ENCODE measurements around the gene AOX1. TPM values are rescaled to one million over a fixed set of nuclear protein-coding genes. Genes with fewer than 3 reads are reported as not detected.

The AOX1 gene
- total RNA-seq, 1 experiment from 2014 or later = 3.0 TPM

DNA sequence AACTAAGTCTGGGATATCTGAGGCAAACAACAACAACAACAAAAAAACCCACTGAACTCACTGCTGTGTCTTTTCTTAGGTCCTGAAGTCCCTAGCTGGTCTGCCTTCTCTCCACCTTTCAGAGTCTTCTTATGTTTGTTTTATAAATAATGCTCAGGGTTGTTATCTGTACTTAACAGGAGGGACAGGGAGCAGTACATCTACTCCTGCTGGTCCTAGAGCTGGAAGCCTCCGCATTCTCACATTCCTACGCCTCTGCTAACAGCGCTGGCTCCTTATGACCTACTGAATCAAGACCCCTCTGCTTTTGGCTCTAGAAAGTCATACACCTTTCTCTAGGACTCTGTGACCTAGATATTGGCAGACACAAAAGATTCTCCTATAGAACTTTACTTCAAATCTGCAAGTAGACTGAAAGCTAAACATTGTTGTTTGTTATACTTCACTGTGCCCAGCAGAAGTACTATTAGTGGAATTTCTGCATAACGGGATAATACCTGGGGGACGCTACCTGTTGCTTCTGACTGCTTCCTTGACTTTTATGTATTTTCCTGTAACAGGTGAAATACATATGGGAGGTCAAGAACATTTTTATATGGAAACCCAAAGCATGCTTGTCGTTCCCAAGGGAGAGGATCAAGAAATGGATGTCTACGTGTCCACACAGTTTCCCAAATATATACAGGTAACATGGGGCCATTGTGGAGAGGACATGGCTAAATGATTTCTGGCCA lies 48.6 kb downstream of the AOX1 start:
- Histone ChIP-seq H3K4me1 (ENCODE audit: control insufficient read depth, insufficient read depth, low read length) (no peaks in the 10 kb centered on the region), H3K4me3 (ENCODE audit: low read depth in 2 of 2, low read length in 2 of 2) (no peak overlapping the region), H3K9me3 (ENCODE audit: control insufficient read depth, insufficient read depth, low read depth, low read length) (no peaks in the 10 kb centered on the region), H3K36me3 (ENCODE audit: control insufficient read depth, insufficient read depth, low read length) (no peaks in the 10 kb centered on the region), H3K27me3 (ENCODE audit: control insufficient read depth, insufficient read depth, low read length) (no peaks in the 10 kb centered on the region; the same call in 1 of the 2 replicates), H3K27ac (ENCODE audit: low read length) (no peak overlapping the region)
- DNase-seq (ENCODE audit: low read depth, low spot score) (no peak), ATAC-seq (no peak)
- intact Hi-C loops (cut with micrococcal nuclease; ENCODE audit: unreplicated experiment) (no loop called here), in situ Hi-C loops (cut with HindIII; ENCODE audit: low pct_unique_long_range_greater_than_20kb, low sequenced_read_pairs) (no loop called here)
- no TSS peak for BruUV-seq (replicated peaks)
- POLR2A ChIA-PET = no interaction called here
- TF ChIP-seq SIN3A (IDR thresholded peaks at IDR 0.05; ENCODE audit: borderline replicate concordance, insufficient read depth, low read depth, low read length) = no peak
- CTCF ChIA-PET = no interaction called here

DNA sequence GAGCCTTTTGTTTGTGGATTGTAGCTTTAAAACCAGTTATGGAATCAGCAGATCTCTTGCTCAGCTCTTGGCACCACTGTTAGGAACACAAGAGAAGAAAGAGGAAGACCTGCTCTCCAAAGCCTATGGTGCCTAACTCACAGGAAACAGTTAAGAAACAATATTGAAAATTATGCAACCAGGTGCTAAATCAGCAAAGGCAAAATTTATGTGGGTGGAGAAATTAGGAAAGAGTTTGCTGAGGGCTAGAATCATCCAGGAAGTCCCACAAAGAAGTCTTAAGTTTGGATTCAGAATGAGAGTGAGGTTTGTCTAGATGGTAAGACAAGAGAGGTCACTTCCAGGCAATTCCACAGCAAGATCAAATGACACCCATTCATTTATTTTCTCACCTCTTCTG lies 49.4 kb downstream of the AOX1 start:
- in situ Hi-C loops (cut with HindIII; ENCODE audit: low pct_unique_long_range_greater_than_20kb, low sequenced_read_pairs) = no loop called here
- Histone ChIP-seq H3K4me3 (ENCODE audit: low read depth in 2 of 2, low read length in 2 of 2) (no peak overlapping the region), H3K4me1 (ENCODE audit: control insufficient read depth, insufficient read depth, low read length) (no peaks in the 10 kb centered on the region), H3K9me3 (ENCODE audit: control insufficient read depth, insufficient read depth, low read depth, low read length) (no peaks in the 10 kb centered on the region), H3K36me3 (ENCODE audit: control insufficient read depth, insufficient read depth, low read length) (no peaks in the 10 kb centered on the region), H3K27me3 (ENCODE audit: control insufficient read depth, insufficient read depth, low read length) (no peaks in the 10 kb centered on the region), H3K27ac (ENCODE audit: low read length) (no peak overlapping the region)
- DNase-seq (ENCODE audit: low read depth, low spot score) (no peak), ATAC-seq (no peak)
- TF ChIP-seq TCF7L2 (IDR thresholded peaks at IDR 0.05; ENCODE audit: low read depth, low read length) (no peak), SIN3A (IDR thresholded peaks at IDR 0.05; ENCODE audit: borderline replicate concordance, insufficient read depth, low read depth, low read length) (no peak), POLR2AphosphoS5 (IDR thresholded peaks at IDR 0.05; ENCODE audit: low read depth, low read length) (no peak)
- TF ChIP-seq, protein P1, sequence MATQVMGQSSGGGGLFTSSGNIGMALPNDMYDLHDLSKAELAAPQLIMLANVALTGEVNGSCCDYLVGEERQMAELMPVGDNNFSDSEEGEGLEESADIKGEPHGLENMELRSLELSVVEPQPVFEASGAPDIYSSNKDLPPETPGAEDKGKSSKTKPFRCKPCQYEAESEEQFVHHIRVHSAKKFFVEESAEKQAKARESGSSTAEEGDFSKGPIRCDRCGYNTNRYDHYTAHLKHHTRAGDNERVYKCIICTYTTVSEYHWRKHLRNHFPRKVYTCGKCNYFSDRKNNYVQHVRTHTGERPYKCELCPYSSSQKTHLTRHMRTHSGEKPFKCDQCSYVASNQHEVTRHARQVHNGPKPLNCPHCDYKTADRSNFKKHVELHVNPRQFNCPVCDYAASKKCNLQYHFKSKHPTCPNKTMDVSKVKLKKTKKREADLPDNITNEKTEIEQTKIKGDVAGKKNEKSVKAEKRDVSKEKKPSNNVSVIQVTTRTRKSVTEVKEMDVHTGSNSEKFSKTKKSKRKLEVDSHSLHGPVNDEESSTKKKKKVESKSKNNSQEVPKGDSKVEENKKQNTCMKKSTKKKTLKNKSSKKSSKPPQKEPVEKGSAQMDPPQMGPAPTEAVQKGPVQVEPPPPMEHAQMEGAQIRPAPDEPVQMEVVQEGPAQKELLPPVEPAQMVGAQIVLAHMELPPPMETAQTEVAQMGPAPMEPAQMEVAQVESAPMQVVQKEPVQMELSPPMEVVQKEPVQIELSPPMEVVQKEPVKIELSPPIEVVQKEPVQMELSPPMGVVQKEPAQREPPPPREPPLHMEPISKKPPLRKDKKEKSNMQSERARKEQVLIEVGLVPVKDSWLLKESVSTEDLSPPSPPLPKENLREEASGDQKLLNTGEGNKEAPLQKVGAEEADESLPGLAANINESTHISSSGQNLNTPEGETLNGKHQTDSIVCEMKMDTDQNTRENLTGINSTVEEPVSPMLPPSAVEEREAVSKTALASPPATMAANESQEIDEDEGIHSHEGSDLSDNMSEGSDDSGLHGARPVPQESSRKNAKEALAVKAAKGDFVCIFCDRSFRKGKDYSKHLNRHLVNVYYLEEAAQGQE (IDR thresholded peaks at IDR 0.05; ENCODE audit: insufficient read depth in 1 of 2, low read depth in 2 of 2, low read length in 1 of 2) = no peak
- TF ChIP-seq, protein P2, sequence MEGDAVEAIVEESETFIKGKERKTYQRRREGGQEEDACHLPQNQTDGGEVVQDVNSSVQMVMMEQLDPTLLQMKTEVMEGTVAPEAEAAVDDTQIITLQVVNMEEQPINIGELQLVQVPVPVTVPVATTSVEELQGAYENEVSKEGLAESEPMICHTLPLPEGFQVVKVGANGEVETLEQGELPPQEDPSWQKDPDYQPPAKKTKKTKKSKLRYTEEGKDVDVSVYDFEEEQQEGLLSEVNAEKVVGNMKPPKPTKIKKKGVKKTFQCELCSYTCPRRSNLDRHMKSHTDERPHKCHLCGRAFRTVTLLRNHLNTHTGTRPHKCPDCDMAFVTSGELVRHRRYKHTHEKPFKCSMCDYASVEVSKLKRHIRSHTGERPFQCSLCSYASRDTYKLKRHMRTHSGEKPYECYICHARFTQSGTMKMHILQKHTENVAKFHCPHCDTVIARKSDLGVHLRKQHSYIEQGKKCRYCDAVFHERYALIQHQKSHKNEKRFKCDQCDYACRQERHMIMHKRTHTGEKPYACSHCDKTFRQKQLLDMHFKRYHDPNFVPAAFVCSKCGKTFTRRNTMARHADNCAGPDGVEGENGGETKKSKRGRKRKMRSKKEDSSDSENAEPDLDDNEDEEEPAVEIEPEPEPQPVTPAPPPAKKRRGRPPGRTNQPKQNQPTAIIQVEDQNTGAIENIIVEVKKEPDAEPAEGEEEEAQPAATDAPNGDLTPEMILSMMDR (IDR thresholded peaks at IDR 0.05) = no peak
- ChIA-PET POLR2A (no interaction called here), CTCF (no interaction called here)
- BruUV-seq (replicated peaks) = no TSS peak
- intact Hi-C loops (cut with micrococcal nuclease; ENCODE audit: unreplicated experiment) = no loop called here

DNA sequence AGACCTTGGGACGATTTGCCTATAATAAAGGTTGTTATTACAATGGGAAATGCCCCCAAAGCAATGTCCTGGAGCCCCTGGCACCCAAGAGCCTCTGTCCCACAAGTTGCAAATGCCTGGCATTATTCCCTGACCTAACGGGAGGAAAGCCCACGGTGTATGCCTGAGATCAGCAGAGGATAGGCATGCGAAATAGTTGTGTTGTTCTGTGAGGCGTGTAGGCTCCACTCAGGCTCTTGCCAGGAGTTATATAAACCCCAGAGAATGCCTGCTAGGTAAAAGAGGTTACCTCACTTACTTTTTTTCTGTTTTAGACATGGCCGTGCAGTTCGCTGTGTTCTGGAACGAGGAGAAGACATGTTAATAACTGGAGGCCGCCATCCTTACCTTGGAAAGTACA lies 52.1 kb downstream of the AOX1 start:
- Histone ChIP-seq H3K9me3 (ENCODE audit: control insufficient read depth, insufficient read depth, low read depth, low read length) (no peaks in the 10 kb centered on the region), H3K27ac (ENCODE audit: low read length) (no peak overlapping the region), H3K4me3 (ENCODE audit: low read depth in 2 of 2, low read length in 2 of 2) (no peak overlapping the region), H3K36me3 (ENCODE audit: control insufficient read depth, insufficient read depth, low read length) (no peaks in the 10 kb centered on the region), H3K4me1 (ENCODE audit: control insufficient read depth, insufficient read depth, low read length) (no peaks in the 10 kb centered on the region), H3K27me3 (ENCODE audit: control insufficient read depth, insufficient read depth, low read length) (no peaks in the 10 kb centered on the region)
- DNase-seq (ENCODE audit: low read depth, low spot score) (no peak), ATAC-seq (no peak)
- intact Hi-C loops (cut with micrococcal nuclease; ENCODE audit: unreplicated experiment) (no loop called here), in situ Hi-C loops (cut with HindIII; ENCODE audit: low pct_unique_long_range_greater_than_20kb, low sequenced_read_pairs) (no loop called here)
- POLR2A ChIA-PET = no interaction called here
- CTCF ChIA-PET = no interaction called here
- TF ChIP-seq, protein P1 (IDR thresholded peaks at IDR 0.05; ENCODE audit: insufficient read depth in 1 of 2, low read depth in 2 of 2, low read length in 1 of 2) = no peak
- no peak for TF ChIP-seq SIN3A (IDR thresholded peaks at IDR 0.05; ENCODE audit: borderline replicate concordance, insufficient read depth, low read depth, low read length)
- TF ChIP-seq, protein P2 (IDR thresholded peaks at IDR 0.05) = no peak
- no peak for TF ChIP-seq TCF7L2 (IDR thresholded peaks at IDR 0.05; ENCODE audit: low read depth, low read length)
- BruUV-seq (replicated peaks) = no TSS peak

All from Panc1 (cell line).